MM.1S (cell line): ENCODE measurements around the gene PNPT1.

Source experiments
- DNase-seq: peaks from one replicate; pipeline ENCODE4 v3.0.0-alpha.2; 2015
- H2AFZ ChIP-seq: fragments of 300-600 bp; sonication (generic); 2 replicates; pipeline ENCODE4 v1.6.0; 2016; ENCODE audit warnings: antibody characterized with exemption, low read length
- H3F3A ChIP-seq: fragments of 300-600 bp; sonication (generic); 2 replicates; pipeline ENCODE4 v1.6.1; 2016; ENCODE audit warnings: mild to moderate bottlenecking, antibody characterized with exemption, low read length, moderate library complexity, mixed read lengths; ENCODE audit not compliant: insufficient read depth
- H3K27ac ChIP-seq: fragments of 300-600 bp; sonication (generic); 2 replicates; pipeline ENCODE4 v1.5.1; 2016; ENCODE audit warnings: mild to moderate bottlenecking, low read length
- H3K27me3 ChIP-seq: fragments of 300-600 bp; sonication (generic); replicated peaks from 2 replicates; pipeline ENCODE4 v1.6.0; 2016; ENCODE audit warnings: low read length; ENCODE audit not compliant: insufficient read depth
- H3K36me3 ChIP-seq: fragments of 300-600 bp; sonication (generic); replicated peaks from 2 replicates; pipeline ENCODE4 v1.6.1; 2016; ENCODE audit warnings: mild to moderate bottlenecking, low read length, mixed read lengths; ENCODE audit not compliant: insufficient read depth
- H3K4me1 ChIP-seq: fragments of 300-600 bp; sonication (generic); 2 replicates; pipeline ENCODE4 v1.6.1; 2016; ENCODE audit warnings: low read length, mixed read lengths
- H3K4me2 ChIP-seq: fragments of 300-600 bp; sonication (generic); 2 replicates; pipeline ENCODE4 v1.6.0; 2016; ENCODE audit warnings: low read depth, low read length
- H3K4me3 ChIP-seq: fragments of 300-600 bp; sonication (generic); 2 replicates; pipeline ENCODE4 v1.5.1; 2016; ENCODE audit warnings: low read length, mixed read lengths
- H3K79me2 ChIP-seq: fragments of 300-600 bp; sonication (generic); 2 replicates; pipeline ENCODE4 v1.6.1; 2016; ENCODE audit warnings: mixed run types, low read length, mixed read lengths
- H3K9ac ChIP-seq: fragments of 300-600 bp; sonication (generic); 2 replicates; pipeline ENCODE4 v1.6.1; 2016; ENCODE audit warnings: low read length, mixed read lengths
- H3K9me2 ChIP-seq: fragments of 300-600 bp; sonication (generic); replicated peaks from 2 replicates; pipeline ENCODE4 v1.6.1; 2016; ENCODE audit warnings: mild to moderate bottlenecking, low read length, mixed read lengths; ENCODE audit not compliant: insufficient read depth
- H3K9me3 ChIP-seq: fragments of 300-600 bp; sonication (generic); replicated peaks from 2 replicates; pipeline ENCODE4 v1.6.1; 2016; ENCODE audit warnings: mild to moderate bottlenecking, low read length, mixed read lengths; ENCODE audit not compliant: insufficient read depth
- H4K20me1 ChIP-seq: fragments of 300-600 bp; sonication (generic); 2 replicates; pipeline ENCODE4 v1.6.1; 2016; ENCODE audit warnings: mild to moderate bottlenecking, low read length, moderate library complexity, mixed read lengths; ENCODE audit not compliant: insufficient read depth
- EZH2 ChIP-seq: fragments of 300-600 bp; sonication (generic); optimal IDR thresholded peaks from 2 replicates; pipeline ENCODE3; 2017; ENCODE audit warnings: low read depth, mild to moderate bottlenecking, antibody characterized with exemption, low read length, mixed read lengths
- EZH2phosphoT487 ChIP-seq: fragments of 300-600 bp; sonication (generic); IDR thresholded peaks from 2 replicates; pipeline ENCODE4 v1.6.1; 2018; ENCODE audit warnings: antibody characterized with exemption, low read length
- TF ChIP-seq, protein P1 (sequence below): fragments of 300-600 bp; sonication (generic); IDR thresholded peaks from 2 replicates; pipeline ENCODE4 v1.5.1; 2016; ENCODE audit warnings: antibody characterized with exemption, low read length, mixed read lengths

Gene PNPT1

GRCh38 chr2:55620123-55620779, 73.4 kb downstream of the PNPT1 start:
- Histone ChIP-seq H2AFZ (no peak overlapping the region), H3K4me2 (peak overlapping the region; percentile 16; the same call in 1 of the 2 replicates), H3K9me2 (no peaks in the 10 kb centered on the region), H3K27ac (no peak overlapping the region), H3K4me3 (no peak overlapping the region), H3K36me3 (no peaks in the 10 kb centered on the region), H3K9ac (no peak overlapping the region), H4K20me1 (0 out of 2 replicates have a peak, but pooled peaks cover 5% of the 10 kb centered on the region), H3K4me1 (peaks cover 4% of the 10 kb centered on the region; the same call in 1 of the 2 replicates), H3K79me2 (peaks cover 90% of the 10 kb centered on the region), H3K27me3 (no peaks in the 10 kb centered on the region), H3K9me3 (no peaks in the 10 kb centered on the region), H3F3A (peaks cover 9% of the 10 kb centered on the region; the same call in 1 of the 2 replicates)
- DNase-seq: peak; percentile 31
- no peak for TF ChIP-seq EZH2
- TF ChIP-seq EZH2phosphoT487: no peak
- TF ChIP-seq, protein P1, sequence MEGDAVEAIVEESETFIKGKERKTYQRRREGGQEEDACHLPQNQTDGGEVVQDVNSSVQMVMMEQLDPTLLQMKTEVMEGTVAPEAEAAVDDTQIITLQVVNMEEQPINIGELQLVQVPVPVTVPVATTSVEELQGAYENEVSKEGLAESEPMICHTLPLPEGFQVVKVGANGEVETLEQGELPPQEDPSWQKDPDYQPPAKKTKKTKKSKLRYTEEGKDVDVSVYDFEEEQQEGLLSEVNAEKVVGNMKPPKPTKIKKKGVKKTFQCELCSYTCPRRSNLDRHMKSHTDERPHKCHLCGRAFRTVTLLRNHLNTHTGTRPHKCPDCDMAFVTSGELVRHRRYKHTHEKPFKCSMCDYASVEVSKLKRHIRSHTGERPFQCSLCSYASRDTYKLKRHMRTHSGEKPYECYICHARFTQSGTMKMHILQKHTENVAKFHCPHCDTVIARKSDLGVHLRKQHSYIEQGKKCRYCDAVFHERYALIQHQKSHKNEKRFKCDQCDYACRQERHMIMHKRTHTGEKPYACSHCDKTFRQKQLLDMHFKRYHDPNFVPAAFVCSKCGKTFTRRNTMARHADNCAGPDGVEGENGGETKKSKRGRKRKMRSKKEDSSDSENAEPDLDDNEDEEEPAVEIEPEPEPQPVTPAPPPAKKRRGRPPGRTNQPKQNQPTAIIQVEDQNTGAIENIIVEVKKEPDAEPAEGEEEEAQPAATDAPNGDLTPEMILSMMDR: peak; percentile 55

DNA sequence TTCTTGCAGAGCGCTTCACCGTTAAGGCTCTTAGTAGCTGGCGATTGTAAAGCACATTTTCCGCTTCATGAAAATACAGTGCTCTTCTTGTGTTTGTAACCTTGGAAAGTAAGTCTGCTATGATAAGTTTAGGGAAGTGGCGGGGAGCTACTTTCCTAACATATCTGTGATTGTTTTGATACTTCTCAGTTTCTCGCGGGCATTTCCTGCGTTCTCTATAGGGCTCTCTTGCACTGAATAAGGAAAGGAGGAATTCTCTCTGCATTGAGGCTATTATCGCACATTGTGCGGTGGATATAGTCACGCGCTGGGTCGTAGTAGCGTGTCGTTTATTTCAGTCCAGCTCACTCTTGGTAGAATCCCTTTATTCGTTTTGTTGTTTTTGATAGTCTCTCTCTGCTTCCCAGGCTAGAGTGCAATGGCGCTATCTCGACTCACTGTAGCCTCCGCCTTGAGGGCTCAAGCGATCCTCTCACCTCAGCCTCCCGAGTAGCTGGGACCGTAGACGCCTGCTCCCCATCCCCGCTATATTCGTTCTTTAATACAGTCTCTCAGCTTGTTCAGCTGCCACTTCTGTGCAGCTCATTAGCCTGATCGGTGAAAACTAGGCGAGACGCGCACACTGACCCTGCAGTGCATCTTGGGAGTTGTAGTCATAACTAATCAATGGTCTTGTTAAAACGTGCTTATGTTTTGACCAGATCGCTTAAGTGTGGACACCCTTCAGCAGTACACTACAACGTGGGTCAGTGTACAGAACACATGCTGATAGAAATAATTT, 75.2 kb downstream of the PNPT1 start:
- peak overlapping the region; percentile 88 for H3K9ac ChIP-seq
- H3F3A ChIP-seq: peaks cover 9% of the 10 kb centered on the region; the same call in 1 of the 2 replicates
- H3K9me2 ChIP-seq: no peaks in the 10 kb centered on the region
- H3K4me3 ChIP-seq: peak overlapping the region; percentile 81
- DNase-seq: peak; percentile 68
- TF ChIP-seq EZH2phosphoT487 (no peak), EZH2 (no peak)
- TF ChIP-seq, protein P1: no peak
- peak overlapping the region; percentile 98 for H3K27ac ChIP-seq
- H3K4me1 ChIP-seq: peaks cover 4% of the 10 kb centered on the region; the same call in 1 of the 2 replicates
- H3K9me3 ChIP-seq: no peaks in the 10 kb centered on the region
- peak overlapping the region; percentile 70 for H3K4me2 ChIP-seq
- peak overlapping the region; percentile 71 for H2AFZ ChIP-seq
- no peaks in the 10 kb centered on the region; the same call in 1 of the 2 replicates for H3K36me3 ChIP-seq
- peaks cover 5% of the 10 kb centered on the region; the same call in 1 of the 2 replicates for H4K20me1 ChIP-seq
- H3K79me2 ChIP-seq: peaks cover 97% of the 10 kb centered on the region
- H3K27me3 ChIP-seq: no peaks in the 10 kb centered on the region

DNA sequence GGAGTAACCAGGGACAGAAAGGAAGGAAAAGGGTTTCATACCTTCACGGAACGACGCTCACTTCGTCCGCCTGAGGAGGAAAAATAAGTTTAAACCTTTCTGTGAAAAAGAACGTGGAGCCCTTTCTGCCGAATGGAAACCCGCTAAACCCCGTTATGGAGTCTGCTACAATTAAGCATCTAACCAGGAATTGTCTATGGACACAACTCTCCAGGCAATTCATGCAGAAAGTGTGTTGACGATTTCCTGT, 75.7 kb downstream of the PNPT1 start:
- Histone ChIP-seq H3K9ac (peak overlapping the region; percentile 88), H3K27ac (peak overlapping the region; percentile 98), H3K4me2 (peak overlapping the region; percentile 70; the same call in 1 of the 2 replicates), H3K9me2 (no peaks in the 10 kb centered on the region), H4K20me1 (peaks cover 5% of the 10 kb centered on the region; the same call in 1 of the 2 replicates), H3K9me3 (no peaks in the 10 kb centered on the region), H3F3A (peaks cover 9% of the 10 kb centered on the region; the same call in 1 of the 2 replicates), H3K4me3 (peak overlapping the region; percentile 81), H2AFZ (peak overlapping the region; percentile 71), H3K27me3 (no peaks in the 10 kb centered on the region), H3K36me3 (no peaks in the 10 kb centered on the region; the same call in 1 of the 2 replicates), H3K4me1 (peaks cover 4% of the 10 kb centered on the region; the same call in 1 of the 2 replicates), H3K79me2 (peaks cover 97% of the 10 kb centered on the region)
- DNase-seq: peak; percentile 25
- TF ChIP-seq EZH2: no peak
- no peak for TF ChIP-seq EZH2phosphoT487
- TF ChIP-seq, protein P1: no peak
